GM21367 (cell line): Measurements from ENCODE around the gene NPHP4.

Experiments
- ATAC-seq: cut with Tn5 transposase; IDR thresholded peaks from one replicate; pipeline ENCODE4 v1.9.1; 2021; ENCODE audit not compliant: unreplicated experiment

The NPHP4 gene

GRCh38 chr1:5974631-5975030 lies 17.6 kb downstream of the NPHP4 start:
- ATAC-seq = no peak

- ATAC-seq = no peak
Observed at GRCh38 chr1:5973771-5974170, 18.5 kb downstream of the NPHP4 start.

- no peak for ATAC-seq
Observed at GRCh38 chr1:5972198-5972520, 20.1 kb downstream of the NPHP4 start.

- ATAC-seq = no peak
Observed at GRCh38 chr1:5971471-5972197, 20.6 kb downstream of the NPHP4 start.

- no peak for ATAC-seq
Observed at GRCh38 chr1:5970610-5971273, 21.5 kb downstream of the NPHP4 start.

GRCh38 chr1:5969168-5969567 lies 23.1 kb downstream of the NPHP4 start:
- ATAC-seq = no peak

GRCh38 chr1:5968161-5968736 lies 24.0 kb downstream of the NPHP4 start:
- ATAC-seq = no peak

GRCh38 chr1:5967351-5968160 lies 24.7 kb downstream of the NPHP4 start:
- ATAC-seq = no peak

GRCh38 chr1:5966543-5967205 lies 25.6 kb downstream of the NPHP4 start:
- ATAC-seq = no peak

GRCh38 chr1:5965586-5966131 lies 26.6 kb downstream of the NPHP4 start:
- no peak for ATAC-seq

- ATAC-seq = no peak
Observed at GRCh38 chr1:5962265-5963105, 29.7 kb downstream of the NPHP4 start.

- no peak for ATAC-seq
Observed at GRCh38 chr1:5961601-5962000, 30.6 kb downstream of the NPHP4 start.

GRCh38 chr1:5960336-5960735 lies 31.9 kb downstream of the NPHP4 start:
- ATAC-seq = no peak

GRCh38 chr1:5959667-5960230 lies 32.5 kb downstream of the NPHP4 start:
- no peak for ATAC-seq

- no peak for ATAC-seq
Observed at GRCh38 chr1:5959087-5959486, 33.1 kb downstream of the NPHP4 start.

- no peak for ATAC-seq
Observed at GRCh38 chr1:5956022-5956830, 36.0 kb downstream of the NPHP4 start.

GRCh38 chr1:5955479-5955977 lies 36.7 kb downstream of the NPHP4 start:
- ATAC-seq = no peak

- no peak for ATAC-seq
Observed at GRCh38 chr1:5954964-5955363, 37.3 kb downstream of the NPHP4 start.

GRCh38 chr1:5953386-5953785 lies 38.8 kb downstream of the NPHP4 start:
- no peak for ATAC-seq
